NCI-H2107 treated with DMSO at 0.1 percent for 48 hours (cell line): Measurements from ENCODE around the gene MBD4.
A peak's percentile ranks its signal among the peaks of the same experiment; 100 is the strongest.

Source experiments
- DNase-seq: peaks from one replicate; lab custom pipeline; 2025; ENCODE audit not compliant: unreplicated experiment; lab: John Stamatoyannopoulos, UW

Gene MBD4

GRCh38 chr3:129463716-129464115, 24.0 kb upstream of the MBD4 start:
- DNase-seq = no peak

- DNase-seq = no peak
Measured at GRCh38 chr3:129463094-129463493, 23.3 kb upstream of the MBD4 start.

- DNase-seq = no peak
Measured at GRCh38 chr3:129462361-129462968, 22.7 kb upstream of the MBD4 start.

GRCh38 chr3:129461461-129462146, 21.9 kb upstream of the MBD4 start:
- no peak for DNase-seq

- DNase-seq = no peak
Measured at GRCh38 chr3:129461022-129461421, 21.3 kb upstream of the MBD4 start.

- DNase-seq = no peak
Measured at GRCh38 chr3:129460572-129460971, 20.8 kb upstream of the MBD4 start.

- DNase-seq = no peak
Measured at GRCh38 chr3:129460155-129460554, 20.4 kb upstream of the MBD4 start.

- DNase-seq = no peak
Measured at GRCh38 chr3:129453732-129454131, 14.0 kb upstream of the MBD4 start.

- DNase-seq = no peak
Measured at GRCh38 chr3:129449279-129450115, 9.7 kb upstream of the MBD4 start.

- DNase-seq = no peak
Measured at GRCh38 chr3:129448186-129448895, 8.6 kb upstream of the MBD4 start.

- no peak for DNase-seq
Measured at GRCh38 chr3:129446926-129447325, 7.2 kb upstream of the MBD4 start.

- DNase-seq = no peak
Measured at GRCh38 chr3:129445471-129445870, 5.7 kb upstream of the MBD4 start.

- no peak for DNase-seq
Measured at GRCh38 chr3:129442947-129443346, 3.2 kb upstream of the MBD4 start.

GRCh38 chr3:129442486-129442885, 2.7 kb upstream of the MBD4 start:
- no peak for DNase-seq

GRCh38 chr3:129441782-129442181, 2.0 kb upstream of the MBD4 start:
- peak; percentile 10 for DNase-seq

GRCh38 chr3:129441215-129441614, 1.5 kb upstream of the MBD4 start:
- DNase-seq = no peak

- DNase-seq = peak; percentile 33
Measured at GRCh38 chr3:129440618-129441190, 956 bp upstream of the MBD4 start.

- DNase-seq = no peak
Measured at GRCh38 chr3:129439226-129439816, 427 bp downstream of the MBD4 start.

- no peak for DNase-seq
Measured at GRCh38 chr3:129435367-129435766, 4.4 kb downstream of the MBD4 start.

- DNase-seq = no peak
Measured at GRCh38 chr3:129434140-129434539, 5.6 kb downstream of the MBD4 start.

- DNase-seq = no peak
Measured at GRCh38 chr3:129433565-129433964, 6.2 kb downstream of the MBD4 start.
